Fibroblast of peridontal ligament (primary cell): Measurements from ENCODE around the gene PRCD.
"Not testable (repeated sequence)": the region's sequence is repeated elsewhere in the genome, so short reads cannot be mapped to it uniquely, and the experiment has no call there.

Experiments used
- DNase-seq: peaks from one replicate; pipeline ENCODE4 v3.0.0-alpha.2; 2010; ENCODE audit errors: extremely low read depth

PRCD gene

GRCh38 chr17:76556765-76557367, 17.0 kb downstream of the PRCD start:
- DNase-seq, result peak; percentile 74

DNA sequence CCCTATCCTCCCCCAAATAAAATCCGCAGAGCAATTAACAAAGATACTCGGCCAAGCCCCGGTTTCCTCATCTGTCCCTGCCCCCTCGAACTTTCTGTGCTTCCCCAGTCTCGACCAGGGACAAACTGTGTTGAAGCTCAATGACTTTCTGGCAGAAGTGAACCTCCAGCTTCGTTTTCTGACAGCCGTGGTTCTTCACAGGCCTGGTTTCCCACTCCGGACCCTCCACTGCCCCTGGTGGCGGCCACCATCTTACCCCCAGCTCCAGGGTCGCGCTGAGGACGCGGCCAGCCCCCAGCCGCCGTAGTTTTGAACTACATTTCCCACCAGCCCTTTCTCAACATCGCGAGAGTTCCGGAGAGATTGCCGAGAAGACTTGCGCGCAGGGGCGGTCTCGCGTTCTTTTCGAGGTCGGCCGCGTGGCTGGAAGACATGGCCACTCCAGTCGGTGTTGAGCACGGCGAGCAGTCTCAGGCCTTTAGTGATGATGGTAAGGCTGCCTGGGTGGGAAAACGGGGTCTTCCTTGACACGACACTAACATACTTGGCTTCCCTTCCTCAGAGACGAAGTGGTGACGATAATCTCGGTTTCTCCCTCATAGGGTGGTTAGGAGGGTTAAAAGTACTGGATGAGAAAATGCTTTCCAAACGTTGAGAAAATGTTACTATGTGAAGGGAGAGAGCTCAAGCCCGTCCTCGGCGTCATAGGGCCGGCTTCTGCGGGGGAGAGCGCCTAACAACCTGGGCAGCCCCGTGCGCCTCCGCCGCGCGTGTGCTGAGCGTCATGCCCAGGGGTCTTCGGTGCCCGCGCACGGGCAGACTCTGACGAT, 17.7 kb downstream of the PRCD start:
- peak; percentile 98 for DNase-seq

DNA sequence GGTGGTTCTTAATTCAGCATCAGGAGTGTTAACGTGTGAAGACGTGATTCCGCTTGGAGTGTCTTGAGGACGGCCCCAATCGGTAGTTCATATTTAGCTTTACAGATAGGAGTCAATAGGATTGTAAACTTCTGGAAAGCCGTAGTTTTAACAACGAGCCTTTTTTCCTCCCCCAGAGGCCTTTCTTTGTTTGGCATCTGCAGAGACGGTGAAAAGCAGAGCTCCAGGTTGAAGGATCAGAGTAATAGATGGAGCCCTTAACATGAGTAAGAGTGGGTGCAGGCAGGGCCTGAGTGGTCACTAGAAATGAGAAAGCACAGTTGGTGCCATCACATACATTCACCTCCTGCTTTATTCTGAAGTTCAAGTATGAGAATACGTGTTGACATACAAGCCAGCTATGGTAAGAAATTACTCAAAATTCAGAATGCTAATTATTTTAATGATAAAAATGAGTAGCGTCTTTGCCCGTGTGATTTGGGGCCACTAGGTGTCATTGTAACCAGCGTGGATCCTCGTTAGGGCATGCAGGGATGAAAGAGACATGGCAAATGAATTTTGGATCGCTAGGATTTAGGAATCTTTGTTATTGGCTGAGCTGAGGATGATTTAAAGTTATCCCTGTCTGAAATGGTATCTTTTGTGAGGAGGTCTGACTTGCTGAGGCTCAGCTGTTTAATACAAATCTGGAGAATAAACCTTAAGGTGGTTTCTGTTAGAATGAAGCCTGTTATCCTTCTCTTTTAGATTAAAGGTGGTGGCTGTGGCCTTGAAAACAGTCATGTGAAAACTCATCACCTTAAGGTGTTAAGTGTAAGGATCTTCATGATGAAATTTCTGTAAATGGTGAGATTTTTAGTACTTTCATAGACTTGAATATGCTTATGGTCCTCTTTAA, 18.6 kb downstream of the PRCD start:
- peak; percentile 54 for DNase-seq

DNA sequence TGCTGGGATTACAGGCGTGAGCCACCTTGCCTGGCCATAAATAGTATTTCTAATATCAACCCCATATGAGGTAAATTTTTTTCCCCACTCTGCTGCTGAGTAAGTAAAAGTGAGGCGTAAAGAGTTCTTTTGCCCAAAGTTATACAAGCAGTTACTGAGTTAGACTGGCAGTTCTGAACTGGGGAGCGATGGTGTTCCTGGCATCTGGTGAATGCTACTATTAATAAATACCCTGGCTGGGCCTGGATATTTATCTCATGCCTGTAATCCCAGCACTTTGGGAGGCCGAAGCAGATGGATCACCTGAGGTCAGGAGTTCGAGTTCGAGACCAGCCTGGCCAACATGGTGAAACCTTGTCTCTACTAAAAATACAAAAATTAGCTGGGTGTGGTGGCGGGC, 19.6 kb downstream of the PRCD start:
- DNase-seq, result not testable (repeated sequence)

GRCh38 chr17:76560036-76560876, 20.4 kb downstream of the PRCD start:
- no peak for DNase-seq

DNA sequence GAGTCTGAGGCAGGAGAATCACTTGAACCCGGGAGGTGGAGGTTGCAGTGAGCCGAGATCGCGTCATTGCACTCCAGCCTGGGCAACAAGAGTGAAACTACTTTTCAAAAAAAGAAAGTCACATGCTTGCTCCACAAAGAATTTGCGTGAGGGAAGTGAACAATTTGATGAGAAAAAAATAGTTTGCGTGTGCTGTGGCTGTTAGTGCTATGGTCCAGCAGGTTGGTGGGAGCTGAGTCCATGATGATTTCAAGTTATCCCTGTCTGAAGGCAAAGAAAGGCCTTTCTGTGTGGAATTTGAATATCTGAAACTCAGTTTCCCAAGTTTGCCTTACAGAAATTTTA, 21.0 kb downstream of the PRCD start:
- peak; percentile 60 for DNase-seq

- DNase-seq, result no peak
These were observed 21.5 kb downstream of the PRCD start for GRCh38 chr17:76561332-76561731.

GRCh38 chr17:76561799-76562268, 22.0 kb downstream of the PRCD start:
- DNase-seq, result peak; percentile 73

- DNase-seq, result peak; percentile 90
These were observed 22.9 kb downstream of the PRCD start for GRCh38 chr17:76562734-76563148.

- not testable (repeated sequence) for DNase-seq
These were observed 23.5 kb downstream of the PRCD start for GRCh38 chr17:76563359-76563758.

DNA sequence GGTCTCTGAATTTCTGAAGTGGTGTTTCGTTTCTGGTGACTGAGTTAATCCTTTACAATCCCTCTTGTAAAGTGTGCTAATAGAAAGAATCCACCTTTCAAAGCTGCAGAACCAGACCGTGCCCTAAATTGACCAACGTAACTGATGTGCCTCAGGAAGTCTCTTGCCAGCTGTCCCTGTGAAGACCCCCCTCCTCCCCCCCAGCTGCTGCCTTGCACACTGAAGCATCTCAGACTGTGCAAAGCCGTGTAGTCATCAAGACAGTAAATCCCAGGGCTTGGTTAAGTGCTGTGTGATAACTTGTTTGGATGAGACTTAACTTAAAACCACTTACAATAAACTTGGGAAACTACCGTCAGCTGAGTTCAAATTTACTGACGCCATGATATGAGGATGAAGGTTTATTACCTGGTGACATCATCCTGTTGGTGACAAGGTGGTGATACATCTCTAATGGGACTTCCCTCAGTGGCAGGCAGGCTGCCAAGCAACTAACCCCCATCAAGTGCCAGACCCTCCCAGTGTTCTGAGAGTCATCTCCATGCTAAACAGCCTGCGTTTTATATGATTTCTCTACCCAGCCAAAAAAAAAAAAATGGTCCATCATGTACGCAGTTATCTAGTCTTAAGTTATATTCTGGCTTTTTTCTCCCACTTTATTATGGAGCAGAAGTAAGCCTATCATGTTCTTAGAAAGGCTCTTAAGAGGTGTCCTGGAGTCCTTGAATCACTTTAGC, 25.3 kb downstream of the PRCD start:
- not testable (repeated sequence) for DNase-seq

DNA sequence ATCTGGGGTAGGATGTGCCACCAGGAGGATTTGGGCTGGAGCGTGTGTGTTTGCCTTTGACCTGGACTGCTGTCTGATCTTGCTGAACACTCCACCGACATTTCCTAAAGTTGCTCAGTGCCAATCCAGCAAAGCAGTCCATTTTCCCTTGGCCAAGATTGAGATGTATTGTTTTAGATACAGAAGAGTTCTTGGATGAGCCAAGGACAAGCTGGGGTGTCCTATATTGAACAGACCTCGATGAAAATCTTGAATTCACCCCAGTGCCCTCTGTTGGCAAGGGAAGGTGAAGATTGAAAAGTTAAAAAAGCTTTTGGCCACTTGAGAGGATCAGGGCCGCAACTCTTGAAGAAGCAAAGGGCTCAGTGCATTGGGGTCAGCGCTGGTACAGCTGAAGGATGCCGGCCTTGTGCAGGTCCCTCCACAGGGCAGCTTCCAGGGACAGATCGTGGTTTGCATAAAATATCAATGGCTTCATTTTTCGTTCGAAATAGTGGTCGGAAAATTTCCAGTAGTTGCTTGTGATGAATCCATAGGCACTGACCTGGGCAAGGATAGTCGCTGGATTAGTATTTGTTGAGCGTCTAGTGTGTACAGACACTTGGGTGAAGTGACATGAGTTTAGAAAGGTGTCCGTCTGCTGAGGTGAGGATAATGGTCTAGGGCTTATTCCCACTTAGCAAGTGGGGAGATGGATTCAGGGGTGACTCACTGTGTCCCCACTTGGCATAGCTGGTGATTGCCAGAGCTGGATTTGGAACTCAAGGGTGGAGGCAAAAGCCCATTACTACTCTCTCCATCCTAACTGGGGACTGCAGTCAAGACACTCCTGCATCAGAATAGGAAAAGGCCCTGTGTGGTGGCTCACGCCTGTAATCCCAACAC, 26.1 kb downstream of the PRCD start:
- no peak for DNase-seq

DNA sequence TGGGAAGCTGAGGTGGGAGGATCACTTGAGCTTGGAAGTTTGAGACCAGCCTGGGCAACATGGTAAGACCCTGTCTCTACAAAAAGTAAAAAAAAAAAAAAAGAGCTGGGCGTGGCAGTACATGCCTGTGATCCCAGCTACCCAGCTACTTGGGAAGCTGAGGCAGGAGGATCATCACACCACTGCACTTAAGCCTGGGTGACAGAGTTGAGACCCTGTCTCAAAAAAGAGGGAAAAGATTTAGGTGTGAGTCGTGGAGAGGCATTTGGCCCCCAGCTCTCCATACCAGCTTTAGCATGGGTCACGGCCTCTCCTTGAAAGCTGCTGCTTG, 26.7 kb downstream of the PRCD start:
- no peak for DNase-seq

- no peak for DNase-seq
These were observed 27.2 kb downstream of the PRCD start for GRCh38 chr17:76566988-76567431.

GRCh38 chr17:76567634-76568432, 28.0 kb downstream of the PRCD start:
- DNase-seq, result no peak

DNA sequence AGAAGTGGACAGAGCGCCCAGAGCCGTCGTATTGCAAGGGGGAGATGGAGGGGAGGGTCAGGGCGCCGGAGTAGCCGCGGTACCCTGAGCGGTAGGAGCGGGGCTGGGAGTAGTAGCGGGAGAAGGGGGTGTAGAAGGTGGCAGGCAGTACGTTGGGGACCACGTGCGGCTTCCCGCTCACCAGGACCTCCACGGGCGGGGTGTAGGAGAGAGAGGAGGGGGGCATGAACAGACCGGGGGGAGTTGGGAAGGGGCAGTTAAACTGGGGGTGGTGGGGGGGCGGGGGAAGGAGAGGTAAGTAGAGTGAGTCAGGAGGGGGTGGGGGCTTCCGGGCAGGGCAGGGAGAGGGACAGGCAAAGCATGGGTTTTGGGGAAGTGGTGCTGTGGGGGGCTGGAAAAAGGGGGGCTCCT, 29.0 kb downstream of the PRCD start:
- DNase-seq, result no peak

GRCh38 chr17:76569607-76570279, 29.9 kb downstream of the PRCD start:
- no peak for DNase-seq

DNA sequence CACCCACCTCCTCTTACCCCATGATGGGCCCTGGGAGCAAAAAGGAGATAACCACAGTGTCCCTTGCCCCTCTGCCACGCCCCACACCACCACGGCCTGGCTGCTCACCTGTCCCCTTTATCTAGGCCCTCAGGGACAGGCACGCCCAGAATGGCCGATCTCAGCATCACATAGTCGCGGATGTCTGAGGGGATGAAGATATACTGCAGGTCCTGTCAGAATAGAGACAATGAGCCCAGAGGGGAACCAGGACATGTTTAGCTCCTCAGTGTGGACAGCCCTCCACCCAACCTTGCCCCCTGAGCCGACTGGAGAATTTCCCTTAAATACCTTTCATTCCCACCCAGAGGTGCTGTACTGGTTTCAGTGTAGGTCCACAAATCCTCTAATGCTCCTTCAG, 30.6 kb downstream of the PRCD start:
- no peak for DNase-seq
